WI38 (cell line): ENCODE measurements around the gene GPBP1L1.
"Not testable (repeated sequence)": the region's sequence is repeated elsewhere in the genome, so short reads cannot be mapped to it uniquely, and the experiment has no call there.

ENCODE experiments used
- H3K4me3 ChIP-seq: 2 replicates; pipeline ENCODE4 v1.5.1; 2011; ENCODE audit warnings: low read depth, mild to moderate bottlenecking, control low read depth, low read length
- TF ChIP-seq, protein P1 (sequence below): IDR thresholded peaks from 2 replicates; pipeline ENCODE4 v1.5.1; 2012; ENCODE audit warnings: low read depth, mild to moderate bottlenecking, control low read depth, low read length

Gene GPBP1L1

DNA sequence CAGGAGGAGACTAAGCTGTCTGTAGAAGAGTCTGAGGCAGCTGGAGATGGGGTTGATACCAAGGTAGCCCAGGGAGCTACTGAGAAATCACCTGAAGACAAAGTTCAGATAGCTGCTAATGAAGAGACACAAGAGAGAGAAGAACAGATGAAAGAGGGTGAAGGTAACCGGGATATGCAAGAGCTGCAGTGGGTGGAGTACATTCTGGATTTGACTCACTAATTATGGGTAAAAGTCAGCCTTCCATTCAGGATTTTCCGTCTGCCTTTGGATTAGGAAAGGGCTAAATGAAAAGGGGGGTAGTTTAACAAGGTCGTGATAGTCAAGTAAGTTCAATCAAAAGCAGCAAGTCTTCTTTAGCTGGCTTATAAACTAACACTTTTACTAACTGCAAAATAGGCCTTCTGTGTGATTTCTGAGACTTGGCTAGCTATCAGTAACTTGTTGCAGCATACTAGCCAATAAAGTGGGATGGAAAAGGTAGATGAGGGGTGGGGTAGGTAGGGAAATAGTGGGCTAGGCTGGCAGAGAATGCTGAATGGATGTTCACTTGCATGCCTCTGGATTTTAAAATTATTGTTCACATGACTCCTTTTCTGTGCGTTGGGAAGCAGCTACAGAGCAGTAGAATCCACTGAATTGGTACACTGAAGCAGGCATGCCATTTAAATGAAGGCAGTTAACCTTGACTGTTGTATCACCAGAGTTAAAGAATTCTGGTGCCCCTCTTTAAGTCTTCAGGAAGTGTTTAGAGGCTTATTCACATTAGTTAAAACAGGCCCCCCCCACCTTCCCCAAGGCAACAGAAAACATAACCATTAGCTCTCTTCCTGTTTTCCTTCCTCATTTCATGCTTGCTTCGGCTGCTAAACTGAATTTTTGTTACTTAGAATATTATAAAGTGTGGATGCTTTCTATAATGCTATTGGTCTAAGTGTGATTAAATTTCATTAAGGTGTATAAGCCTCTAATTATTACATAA is 77.9 kb downstream of the GPBP1L1 start:
- H3K4me3 ChIP-seq: no peak overlapping the region
- TF ChIP-seq, protein P1, sequence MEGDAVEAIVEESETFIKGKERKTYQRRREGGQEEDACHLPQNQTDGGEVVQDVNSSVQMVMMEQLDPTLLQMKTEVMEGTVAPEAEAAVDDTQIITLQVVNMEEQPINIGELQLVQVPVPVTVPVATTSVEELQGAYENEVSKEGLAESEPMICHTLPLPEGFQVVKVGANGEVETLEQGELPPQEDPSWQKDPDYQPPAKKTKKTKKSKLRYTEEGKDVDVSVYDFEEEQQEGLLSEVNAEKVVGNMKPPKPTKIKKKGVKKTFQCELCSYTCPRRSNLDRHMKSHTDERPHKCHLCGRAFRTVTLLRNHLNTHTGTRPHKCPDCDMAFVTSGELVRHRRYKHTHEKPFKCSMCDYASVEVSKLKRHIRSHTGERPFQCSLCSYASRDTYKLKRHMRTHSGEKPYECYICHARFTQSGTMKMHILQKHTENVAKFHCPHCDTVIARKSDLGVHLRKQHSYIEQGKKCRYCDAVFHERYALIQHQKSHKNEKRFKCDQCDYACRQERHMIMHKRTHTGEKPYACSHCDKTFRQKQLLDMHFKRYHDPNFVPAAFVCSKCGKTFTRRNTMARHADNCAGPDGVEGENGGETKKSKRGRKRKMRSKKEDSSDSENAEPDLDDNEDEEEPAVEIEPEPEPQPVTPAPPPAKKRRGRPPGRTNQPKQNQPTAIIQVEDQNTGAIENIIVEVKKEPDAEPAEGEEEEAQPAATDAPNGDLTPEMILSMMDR: no peak

DNA sequence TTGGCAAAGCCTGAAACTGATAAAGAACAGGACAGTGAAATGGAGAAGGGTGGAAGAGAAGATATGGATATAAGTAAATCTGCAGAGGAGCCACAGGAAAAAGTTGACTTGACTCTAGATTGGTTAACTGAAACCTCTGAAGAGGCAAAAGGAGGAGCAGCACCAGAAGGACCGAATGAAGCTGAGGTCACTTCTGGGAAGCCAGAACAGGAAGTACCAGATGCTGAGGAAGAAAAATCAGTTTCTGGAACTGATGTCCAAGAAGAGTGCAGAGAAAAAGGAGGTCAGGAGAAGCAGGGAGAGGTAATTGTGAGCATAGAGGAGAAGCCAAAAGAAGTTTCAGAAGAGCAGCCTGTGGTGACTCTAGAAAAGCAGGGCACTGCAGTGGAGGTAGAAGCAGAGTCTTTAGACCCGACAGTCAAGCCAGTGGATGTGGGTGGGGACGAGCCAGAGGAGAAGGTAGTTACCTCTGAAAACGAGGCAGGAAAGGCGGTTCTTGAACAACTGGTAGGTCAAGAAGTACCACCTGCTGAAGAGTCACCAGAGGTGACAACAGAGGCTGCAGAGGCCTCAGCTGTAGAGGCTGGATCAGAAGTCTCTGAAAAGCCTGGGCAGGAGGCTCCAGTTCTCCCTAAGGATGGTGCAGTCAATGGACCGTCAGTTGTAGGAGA is 78.8 kb downstream of the GPBP1L1 start:
- TF ChIP-seq, protein P1: no peak
- H3K4me3 ChIP-seq: no peak overlapping the region

DNA sequence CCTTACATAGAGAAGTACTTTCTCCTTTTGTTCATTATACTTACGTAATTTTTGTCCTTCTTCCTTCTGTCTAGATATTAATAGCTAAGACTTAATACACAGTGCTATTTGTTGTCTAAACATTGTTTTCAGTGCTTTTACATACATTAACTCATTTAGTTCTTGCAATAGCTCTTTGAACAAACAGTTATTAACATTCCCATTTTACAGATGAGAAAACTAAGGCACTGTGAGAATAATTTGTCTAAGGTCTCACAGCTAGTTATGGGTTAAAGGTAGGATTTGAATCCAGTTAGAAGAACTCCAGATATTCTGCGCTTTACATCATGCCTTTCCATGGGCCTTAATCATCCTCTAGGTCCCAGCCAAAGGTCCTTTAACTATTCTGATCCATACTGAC is 82.1 kb downstream of the GPBP1L1 start:
- H3K4me3 ChIP-seq: no peak overlapping the region
- TF ChIP-seq, protein P1: no peak

DNA sequence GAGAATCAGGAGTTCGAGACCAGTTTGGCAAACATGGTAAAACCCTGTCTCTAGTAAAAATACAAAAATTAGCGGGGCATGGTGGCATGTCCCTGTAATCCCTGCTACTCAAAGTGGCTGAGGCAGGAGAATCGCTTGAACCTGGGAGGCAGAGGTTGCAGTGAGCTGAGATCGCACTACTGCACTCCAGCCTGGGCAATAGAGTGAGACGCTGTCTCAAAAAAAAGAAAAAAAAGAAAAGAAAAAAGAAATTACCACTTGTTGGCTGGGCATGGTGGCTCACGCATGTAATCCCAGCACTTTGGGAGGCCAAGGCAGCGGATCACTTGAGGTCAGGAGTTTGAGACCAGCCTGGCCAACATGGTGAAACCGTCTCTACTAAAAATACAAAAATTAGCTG is 89.6 kb downstream of the GPBP1L1 start:
- not testable (repeated sequence) for H3K4me3 ChIP-seq

DNA sequence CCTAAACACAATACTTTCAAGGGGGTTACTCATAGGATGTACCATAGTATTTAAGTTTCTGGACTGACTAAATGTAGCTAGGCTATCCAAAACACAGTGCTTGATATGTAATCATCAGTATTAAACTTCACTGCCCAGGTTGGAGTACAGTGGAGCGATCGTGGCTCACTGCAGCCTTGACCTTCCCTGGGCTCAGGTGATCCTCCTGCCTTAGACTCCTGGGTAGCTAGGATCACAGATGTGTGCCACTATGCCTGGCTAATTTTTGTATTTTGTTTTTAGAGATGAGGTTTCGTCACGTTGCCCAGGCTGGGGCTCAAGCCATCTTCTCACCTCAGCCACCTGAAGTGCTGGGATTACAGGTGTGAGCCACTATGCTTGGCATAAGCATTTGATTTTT is 91.9 kb downstream of the GPBP1L1 start:
- TF ChIP-seq, protein P1: no peak
- no peak overlapping the region for H3K4me3 ChIP-seq

DNA sequence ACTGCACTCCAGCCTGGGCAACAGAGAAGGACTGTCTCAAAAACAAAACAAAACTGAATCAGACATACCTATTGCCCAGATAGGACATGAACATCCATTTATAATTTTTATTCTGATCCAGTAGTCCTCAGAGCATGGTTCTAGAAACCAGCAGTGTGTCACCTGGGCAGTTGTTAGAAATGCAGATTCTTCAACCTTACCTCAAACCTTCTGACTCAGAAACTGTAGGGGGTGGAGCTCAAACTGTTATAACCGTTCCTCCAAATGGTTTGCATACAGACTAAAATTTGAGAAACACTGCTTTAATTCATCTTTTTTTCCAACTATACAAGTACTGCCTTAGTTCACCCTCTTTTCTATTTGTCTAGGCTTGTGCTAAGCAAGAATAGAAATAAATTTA is 96.5 kb downstream of the GPBP1L1 start:
- no peak overlapping the region for H3K4me3 ChIP-seq
- TF ChIP-seq, protein P1: no peak

DNA sequence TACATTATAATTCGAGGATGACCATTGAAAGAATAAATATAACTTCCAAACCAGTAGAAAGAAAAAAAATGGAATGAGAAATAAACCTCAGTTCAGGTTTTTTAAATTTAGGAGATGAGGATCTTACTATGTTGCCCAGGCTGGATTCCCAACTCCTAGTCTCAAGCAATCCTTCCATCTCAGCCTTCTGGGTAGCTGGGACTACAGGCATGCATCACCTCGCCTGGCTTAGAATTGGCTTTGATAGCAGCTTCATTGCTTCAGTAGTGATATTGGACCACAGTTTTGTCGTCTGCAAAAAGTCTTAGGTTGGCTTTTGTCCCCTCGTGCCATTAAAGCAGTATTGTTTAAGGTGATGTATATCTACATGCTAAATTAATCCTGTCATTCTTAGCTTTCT is 99.6 kb downstream of the GPBP1L1 start:
- TF ChIP-seq, protein P1: no peak
- H3K4me3 ChIP-seq: no peak overlapping the region
